Measurements from ENCODE around the gene LRRC8E. TPM values are rescaled to one million over a fixed set of nuclear protein-coding genes. Genes with fewer than 3 reads are reported as not detected.
"Not testable (repeated sequence)": the region's sequence is repeated elsewhere in the genome, so short reads cannot be mapped to it uniquely, and the experiment has no call there.

Gene LRRC8E
- total RNA-seq, 1 donor from 2014 or later, result 0.53 TPM

DNA sequence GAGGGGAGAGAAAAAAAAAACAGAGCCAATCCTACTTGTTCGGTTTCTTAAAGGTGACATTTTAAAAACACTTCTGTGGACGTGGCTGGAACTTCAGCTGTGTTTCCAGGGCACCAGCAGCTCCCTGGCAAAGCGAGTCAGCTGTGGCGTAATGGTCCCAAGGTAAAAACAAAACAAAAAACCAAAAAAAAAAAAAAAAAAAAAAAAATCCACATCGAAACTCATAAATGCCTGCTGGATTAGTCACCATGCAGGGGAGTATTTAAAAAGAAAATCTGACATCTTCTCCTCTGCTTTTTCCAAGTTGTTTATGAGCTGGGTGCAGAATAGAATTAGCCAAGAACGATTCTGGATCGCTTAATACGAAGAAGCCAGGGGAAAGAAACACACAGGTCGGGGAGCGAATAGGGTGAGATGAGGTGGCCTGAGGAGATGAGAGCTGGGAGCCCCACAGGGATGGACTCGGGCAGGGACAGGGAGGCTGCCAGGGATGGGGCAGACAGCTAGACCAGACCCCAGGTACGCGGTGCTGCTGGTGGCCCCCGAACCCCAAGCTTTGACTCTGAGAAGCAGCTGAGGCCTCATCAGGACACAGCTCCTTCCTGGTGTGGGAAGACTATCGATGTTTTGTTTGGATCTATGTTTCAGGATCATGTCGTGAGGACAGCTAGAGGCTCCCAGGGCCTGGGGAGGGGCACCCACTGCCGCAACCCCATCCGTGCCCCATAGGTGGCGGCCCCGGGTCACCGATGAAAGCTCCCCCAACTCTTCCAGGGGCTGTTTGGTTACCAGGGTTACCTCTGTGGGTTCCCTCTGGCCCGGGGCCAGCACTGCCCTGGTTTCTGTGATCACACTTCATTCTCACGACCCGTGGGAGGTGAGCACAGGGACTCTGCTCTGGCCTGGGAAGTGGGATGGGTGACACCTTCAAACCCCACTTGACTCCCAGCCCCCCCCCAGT lies 40.7 kb downstream of the LRRC8E start:
- peak; percentile 56 for DNase-seq (ENCODE audit: low read depth)

DNA sequence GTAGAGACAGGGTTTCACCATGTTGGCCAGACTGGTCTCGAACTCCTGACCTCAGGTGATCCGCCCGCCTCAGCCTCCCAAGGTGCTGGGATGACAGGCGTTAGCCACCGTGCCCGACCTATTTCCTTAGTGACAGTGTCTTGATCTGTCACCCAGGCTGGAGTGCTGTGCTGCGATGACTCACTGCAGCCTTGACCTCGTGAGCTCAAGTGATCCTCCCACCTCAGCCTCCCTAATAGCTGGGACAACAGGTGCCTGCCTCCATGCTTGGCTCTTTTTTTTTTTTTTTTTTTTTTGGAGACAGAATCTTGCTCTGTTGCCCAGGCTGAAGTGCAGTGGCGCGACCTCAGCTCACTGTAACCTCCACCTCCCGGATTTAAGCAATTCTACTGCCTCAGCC lies 41.7 kb downstream of the LRRC8E start:
- DNase-seq (ENCODE audit: low read depth), result not testable (repeated sequence)

DNA sequence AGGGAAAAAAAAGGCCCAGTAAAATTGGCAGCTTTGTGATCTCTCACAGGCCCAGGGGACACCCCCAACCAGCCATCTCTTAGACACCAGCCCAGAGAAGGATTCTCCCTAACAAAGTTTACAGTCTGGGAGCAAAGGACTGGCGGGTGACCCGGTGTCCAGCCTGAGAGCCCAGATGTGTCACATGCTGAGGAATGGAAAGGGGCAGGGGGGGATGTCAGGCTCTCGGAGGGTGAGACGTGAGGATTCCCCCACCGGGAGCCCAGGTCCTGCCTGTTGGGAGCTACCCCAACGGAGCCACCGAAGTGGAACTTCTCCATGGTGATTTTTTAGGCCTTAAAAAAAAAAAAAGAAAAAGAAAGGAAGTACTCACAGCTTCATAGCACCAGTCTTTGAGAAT lies 42.5 kb downstream of the LRRC8E start:
- no peak for DNase-seq (ENCODE audit: low read depth)

DNA sequence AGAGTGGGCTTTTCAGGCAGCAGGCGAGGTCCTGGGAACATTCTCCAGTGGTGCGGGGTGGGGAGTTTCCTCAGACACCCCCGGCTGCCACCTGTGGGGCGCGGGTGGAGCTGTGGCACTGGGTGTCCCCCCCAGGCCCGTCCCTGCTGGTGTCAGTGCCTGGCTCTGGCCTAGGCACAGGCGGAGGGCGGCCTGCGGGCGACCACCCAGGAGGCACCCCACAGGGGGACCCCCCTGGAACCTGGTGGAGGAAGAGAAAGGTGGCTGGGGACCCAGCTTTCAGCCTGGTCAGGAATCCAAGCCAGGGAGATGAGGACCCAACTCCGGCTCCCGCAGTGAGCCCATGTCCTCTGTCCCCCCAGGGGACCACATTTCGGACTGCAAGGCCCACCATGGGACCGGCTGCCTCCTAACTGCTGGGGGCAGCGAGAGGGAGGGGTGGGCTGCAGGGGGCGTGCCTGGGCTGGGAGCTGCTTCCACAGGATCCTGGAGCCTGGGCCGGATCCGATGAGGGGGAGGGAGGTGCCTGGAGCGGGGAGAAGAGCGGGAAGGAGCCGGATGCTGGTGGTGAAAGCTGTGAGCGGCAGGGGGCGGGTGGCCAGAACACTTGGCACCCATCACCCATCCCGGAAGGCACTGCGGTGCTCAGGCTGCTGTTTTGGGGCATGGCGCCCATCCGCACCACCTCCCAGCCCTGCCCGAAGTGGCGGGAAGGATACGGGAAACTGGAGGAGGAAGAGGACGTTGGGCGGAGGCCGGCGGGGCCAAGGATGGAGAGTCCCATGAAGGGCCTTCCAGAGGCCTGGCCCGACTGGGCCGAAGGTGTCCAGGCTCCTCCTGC lies 43.1 kb downstream of the LRRC8E start:
- DNase-seq (ENCODE audit: low read depth), result no peak

DNA sequence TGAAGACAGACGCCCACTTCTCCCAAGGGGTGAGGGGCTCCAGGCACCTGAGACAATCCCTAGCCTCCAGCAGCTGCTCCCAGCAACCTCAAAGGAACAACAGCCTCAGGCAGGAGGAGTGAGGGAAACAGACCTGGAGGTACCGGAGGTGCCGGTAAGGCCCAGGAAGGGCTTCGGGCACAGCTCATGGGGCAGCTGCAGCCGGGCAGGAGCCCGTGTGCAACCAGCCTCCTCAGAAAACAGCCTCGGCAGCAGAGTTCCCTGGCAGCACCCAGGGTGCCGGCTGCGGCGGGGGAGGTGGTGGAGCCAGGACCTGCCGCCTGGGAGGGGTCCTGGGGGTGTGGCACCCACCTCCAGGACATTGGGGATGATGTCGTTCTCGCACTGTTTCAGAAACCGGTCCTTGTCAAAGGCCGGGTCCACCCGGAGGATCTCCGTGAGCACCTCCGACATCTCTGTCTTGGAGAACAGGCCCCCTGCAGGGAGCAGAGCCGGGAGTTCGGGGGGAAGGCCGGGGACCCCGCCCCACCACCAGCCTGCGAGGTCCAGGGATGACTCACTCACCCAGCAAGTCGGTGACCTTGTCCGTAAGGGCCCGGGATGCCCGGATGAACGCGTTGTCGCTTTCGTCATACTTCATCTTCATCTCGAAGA lies 44.1 kb downstream of the LRRC8E start:
- no peak for DNase-seq (ENCODE audit: low read depth)

DNA sequence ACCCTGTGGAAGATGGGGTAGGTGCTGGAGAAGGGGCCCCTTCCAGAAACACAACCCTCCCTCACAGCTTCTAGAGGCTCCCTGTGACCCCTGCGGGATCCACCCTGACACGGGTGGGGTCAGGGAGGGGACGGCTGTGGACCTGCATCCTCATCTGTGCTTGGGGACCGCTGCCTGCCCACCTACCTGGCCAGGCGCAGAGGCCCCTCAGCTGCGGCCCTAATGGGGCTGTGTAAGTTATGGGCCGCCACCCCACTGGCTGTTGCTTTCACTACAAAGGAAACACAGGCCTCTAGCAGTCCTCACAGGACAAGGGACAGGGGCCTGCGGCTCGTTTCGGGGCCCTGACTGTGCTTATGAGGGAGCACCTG lies 44.6 kb downstream of the LRRC8E start:
- DNase-seq (ENCODE audit: low read depth), result no peak

DNA sequence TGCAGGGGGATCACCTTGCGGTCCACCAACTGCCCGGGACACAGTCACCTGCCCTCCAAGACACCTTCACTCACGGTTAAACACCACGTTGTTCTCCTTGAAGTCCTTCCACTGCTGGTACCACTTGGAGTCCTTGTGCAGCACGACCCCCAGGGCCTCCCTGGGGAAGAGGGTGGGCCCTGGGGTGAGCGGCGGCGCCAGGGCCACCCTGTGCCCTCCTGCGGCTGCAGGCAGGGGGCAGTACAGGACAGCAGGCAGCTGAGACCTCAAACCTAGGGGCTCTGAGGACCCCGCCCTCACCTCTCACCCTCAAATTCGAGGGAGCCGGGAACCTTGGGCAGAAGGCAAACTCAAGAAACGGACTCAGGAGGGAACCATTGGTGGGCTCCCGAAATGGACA lies 45.1 kb downstream of the LRRC8E start:
- no peak for DNase-seq (ENCODE audit: low read depth)

DNA sequence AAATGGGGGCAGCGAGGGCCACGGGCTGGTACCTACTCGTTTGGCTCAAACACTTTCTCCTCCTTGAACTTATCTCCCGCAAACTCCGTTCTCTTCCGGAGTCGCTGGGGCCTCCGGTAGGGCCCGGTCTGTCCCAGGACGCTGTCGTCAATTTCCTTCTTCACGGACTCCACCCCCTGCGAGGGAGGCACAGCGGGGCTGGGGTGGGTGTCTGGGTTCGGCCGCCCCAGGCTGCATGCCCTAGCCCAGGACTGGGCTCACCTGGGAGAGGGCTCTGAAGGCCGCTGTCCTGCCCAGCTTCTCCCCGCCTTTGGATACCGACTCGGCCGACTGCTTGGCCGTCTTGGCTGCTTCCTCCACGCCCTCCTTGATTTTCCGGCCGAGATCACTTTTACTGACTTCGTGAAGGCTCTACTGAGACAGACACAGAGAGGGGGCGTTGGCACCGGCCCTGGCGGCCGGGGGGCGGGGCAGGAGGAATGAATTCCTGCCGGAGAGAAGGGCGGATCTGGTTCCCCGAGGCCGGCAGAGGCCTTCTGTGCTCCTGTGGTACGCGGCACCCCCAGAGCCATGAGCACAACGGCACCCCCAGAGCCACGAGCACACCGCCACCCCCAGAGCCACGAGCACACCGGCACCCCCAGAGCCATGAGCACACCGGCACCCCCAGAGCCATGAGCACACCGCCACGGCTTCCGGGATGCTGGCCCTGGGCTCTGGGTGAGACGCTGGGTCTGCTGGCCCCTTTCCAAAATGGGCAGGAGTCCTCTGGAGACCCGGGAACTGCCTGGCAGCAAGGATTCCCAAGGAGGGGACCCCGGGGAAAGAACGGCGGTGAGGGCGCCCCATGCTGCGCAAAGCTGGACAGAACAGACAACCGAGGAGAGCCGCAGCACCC lies 45.8 kb downstream of the LRRC8E start:
- no peak for DNase-seq (ENCODE audit: low read depth)

DNA sequence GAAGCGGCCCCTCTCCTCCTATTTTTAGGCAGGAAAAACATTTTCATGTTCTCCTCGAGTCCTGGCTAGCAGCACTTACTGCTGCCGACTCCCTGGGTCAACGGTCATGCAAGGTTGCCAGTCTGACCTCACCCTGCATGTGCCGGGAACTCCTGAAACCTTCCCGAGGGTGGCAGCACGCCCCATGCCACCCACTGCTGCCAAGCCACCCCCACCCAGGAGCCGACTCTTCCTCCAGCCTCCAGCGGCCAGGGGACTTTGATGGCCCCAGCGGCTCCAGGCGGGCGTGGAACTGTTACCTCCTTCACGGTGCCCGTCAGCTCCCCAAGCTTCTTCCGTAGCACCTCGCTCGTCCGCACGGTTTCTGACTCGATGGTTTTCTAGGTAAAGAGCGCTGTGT lies 46.5 kb downstream of the LRRC8E start:
- DNase-seq (ENCODE audit: low read depth), result no peak

- DNase-seq (ENCODE audit: low read depth), result no peak
These were observed 52.5 kb downstream of the LRRC8E start for GRCh38 chr19:7940841-7941240.

DNA sequence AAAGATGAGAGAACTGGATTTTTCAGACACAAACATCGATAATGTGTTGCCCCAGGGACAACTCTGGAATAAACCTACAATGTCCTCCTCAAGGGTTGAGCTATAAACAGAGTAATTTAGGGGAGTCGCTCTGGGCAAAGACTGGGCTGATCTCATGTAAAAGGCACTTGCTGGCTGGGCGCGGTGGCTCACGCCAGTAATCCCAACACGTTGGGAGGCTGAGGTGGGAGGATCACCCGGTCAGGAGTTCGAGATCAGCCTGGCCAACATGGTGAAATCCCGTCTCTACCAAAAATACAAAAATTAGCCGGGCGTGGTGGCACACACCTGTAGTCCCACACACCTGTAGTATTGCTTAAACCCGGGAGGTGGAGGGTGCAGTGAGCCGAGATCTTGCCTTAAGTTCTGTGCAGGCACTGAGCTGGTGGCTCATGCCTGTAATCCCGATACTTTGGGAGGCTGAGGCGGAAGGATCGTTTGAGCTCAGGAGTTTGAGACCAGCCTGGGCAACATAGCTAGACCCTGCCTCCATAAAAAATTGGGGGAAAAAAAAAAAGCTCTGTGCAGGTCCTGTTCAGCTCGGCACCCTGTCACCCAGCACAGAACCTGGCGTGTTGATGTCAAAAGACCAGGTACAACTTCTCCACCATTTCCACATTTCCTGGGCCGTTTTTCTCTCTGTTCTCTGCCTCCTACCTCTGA lies 53.7 kb downstream of the LRRC8E start:
- no peak for DNase-seq (ENCODE audit: low read depth)

GRCh38 chr19:7942981-7943443 lies 54.7 kb downstream of the LRRC8E start:
- peak; percentile 7 for DNase-seq (ENCODE audit: low read depth)

GRCh38 chr19:7943444-7944176 lies 55.3 kb downstream of the LRRC8E start, which contains the start of gene TIMM44:
Gene TIMM44, minus strand, starts transcription at chr19:7943666. Its CDS starts 15 bp downstream, at chr19:7943651.
- peak; percentile 100 for DNase-seq (ENCODE audit: low read depth)

DNA sequence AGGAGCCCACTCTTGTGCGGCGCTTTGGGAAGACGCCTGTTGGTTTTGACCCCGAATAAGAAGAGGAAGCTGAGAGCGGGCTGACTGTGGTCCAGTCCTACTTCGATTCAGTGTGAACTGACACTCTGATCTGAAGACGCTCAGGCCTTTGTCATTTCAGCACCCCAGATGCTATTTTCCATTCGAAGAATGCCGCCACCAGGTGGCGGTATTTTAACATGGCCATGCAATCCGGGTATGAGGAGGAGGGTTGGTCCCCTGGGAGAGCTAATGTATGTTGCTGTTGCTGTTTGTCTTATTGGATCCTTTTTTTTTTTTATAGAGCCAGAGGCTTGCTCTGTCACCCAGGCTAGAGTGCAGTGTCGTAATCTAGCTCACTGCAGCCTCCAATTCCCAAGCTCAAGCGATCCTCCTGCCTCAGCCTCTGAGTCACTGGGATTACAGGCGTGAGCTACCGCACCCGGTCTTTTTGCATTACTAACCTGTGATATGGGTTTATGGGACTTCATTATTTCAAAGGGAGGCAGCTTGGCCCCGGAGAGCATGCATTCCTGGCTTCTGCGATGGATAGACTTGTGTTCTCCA lies 56.0 kb downstream of the LRRC8E start:
- DNase-seq (ENCODE audit: low read depth), result peak; percentile 94

DNA sequence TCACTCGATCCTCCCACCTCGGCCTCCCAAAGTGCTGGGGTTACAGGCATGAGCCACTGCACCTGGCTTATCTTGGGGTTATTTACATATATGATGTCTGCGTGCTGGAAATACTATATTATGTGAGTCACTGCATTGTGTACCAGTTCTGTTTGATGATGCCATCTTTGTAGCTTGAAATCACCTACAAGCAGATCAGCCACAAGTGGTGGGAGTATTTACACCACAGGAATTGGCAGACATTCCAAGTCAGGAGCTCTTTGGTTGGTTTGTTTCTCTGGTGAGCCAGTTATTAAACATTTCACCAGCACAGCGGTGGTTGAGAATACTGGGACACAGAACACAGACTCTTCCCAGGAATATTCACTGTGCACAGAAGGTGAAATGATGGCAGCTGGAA lies 59.6 kb downstream of the LRRC8E start:
- DNase-seq (ENCODE audit: low read depth), result peak; percentile 8
